Vagina (tissue), 2 donors: ENCODE measurements around the gene LYAR.

Source experiments
- POLR2AphosphoS5 ChIP-seq, 2 donors: sonication (generic); formaldehyde crosslinking; IDR thresholded peaks; one replicate each; pipeline ENCODE4 v1.9.0; 2017; ENCODE audit warnings: antibody characterized with exemption in 2 of 2, mild to moderate bottlenecking in 2 of 2, low read depth in 1 of 2; ENCODE audit not compliant: insufficient read depth in 1 of 2
- TF ChIP-seq, protein P1 (sequence below), 3 experiments: fragments of 450-650 bp in 2 of 3; fragments of 200-600 bp in 1 of 3; sonication (generic) in 1 of 3; IDR thresholded peaks; one replicate each; pipeline ENCODE4 v1.5.1; 2017 to 2019; ENCODE audit warnings: antibody characterized with exemption in 3 of 3, mild to moderate bottlenecking in 2 of 3, moderate library complexity in 2 of 3

DNA sequence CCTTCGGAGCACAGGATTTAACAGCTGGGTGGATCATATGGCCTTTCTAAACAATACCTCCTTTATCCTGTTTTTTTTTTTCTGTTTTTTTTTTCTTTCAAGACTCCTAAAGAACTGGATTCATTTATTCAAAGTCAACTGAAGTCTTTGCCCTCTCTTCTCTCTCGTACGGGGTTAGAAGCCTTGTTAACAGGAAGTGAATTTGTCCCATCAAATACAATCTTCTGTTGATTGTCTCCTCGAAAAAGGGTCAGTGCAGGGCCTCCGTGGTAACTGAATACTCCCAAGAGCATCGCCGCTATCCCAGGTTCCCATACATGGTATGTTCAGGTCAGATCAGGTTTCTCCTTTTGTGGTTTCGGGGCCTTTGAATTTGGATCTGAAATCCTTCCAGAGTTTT, 40.1 kb downstream of the LYAR start:
- TF ChIP-seq POLR2AphosphoS5 (IDR thresholded peaks at IDR 0.05; ENCODE audit: insufficient read depth in 1 of 2, low read depth in 1 of 2) = no peak
- TF ChIP-seq, protein P1, sequence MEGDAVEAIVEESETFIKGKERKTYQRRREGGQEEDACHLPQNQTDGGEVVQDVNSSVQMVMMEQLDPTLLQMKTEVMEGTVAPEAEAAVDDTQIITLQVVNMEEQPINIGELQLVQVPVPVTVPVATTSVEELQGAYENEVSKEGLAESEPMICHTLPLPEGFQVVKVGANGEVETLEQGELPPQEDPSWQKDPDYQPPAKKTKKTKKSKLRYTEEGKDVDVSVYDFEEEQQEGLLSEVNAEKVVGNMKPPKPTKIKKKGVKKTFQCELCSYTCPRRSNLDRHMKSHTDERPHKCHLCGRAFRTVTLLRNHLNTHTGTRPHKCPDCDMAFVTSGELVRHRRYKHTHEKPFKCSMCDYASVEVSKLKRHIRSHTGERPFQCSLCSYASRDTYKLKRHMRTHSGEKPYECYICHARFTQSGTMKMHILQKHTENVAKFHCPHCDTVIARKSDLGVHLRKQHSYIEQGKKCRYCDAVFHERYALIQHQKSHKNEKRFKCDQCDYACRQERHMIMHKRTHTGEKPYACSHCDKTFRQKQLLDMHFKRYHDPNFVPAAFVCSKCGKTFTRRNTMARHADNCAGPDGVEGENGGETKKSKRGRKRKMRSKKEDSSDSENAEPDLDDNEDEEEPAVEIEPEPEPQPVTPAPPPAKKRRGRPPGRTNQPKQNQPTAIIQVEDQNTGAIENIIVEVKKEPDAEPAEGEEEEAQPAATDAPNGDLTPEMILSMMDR (IDR thresholded peaks at IDR 0.05) = no peak
